Neural progenitor cell (in vitro differentiated cells): ENCODE measurements around the gene PACS1. TPM values are rescaled to one million over a fixed set of nuclear protein-coding genes. Genes with fewer than 3 reads are reported as not detected.

Experiments
- DNase-seq: peaks from one replicate; pipeline ENCODE4 v3.0.0-alpha.2; 2016; ENCODE audit warnings: low spot score
- H2AFZ ChIP-seq: fragments of 200-600 bp; sonication (generic); replicated peaks from 2 replicates; pipeline ENCODE4 v1.6.1; 2016; ENCODE audit warnings: antibody characterized with exemption
- H3F3A ChIP-seq: fragments of 200-600 bp; sonication (generic); 2 replicates; pipeline ENCODE4 v1.6.1; 2016; ENCODE audit warnings: antibody characterized with exemption, low read depth
- H3K27ac ChIP-seq: fragments of 200-600 bp; sonication (generic); 2 replicates; pipeline ENCODE4 v1.5.1; 2016; ENCODE audit warnings: mild to moderate bottlenecking
- H3K27me3 ChIP-seq: fragments of 200-600 bp; sonication (generic); 2 replicates; pipeline ENCODE4 v1.6.1; 2016; ENCODE audit warnings: mild to moderate bottlenecking, moderate library complexity
- H3K36me3 ChIP-seq: fragments of 200-600 bp; sonication (generic); 2 replicates; pipeline ENCODE4 v1.5.1; 2016
- H3K4me1 ChIP-seq: fragments of 200-600 bp; sonication (generic); 2 replicates; pipeline ENCODE4 v1.6.1; 2016; ENCODE audit warnings: mixed run types
- H3K4me2 ChIP-seq: fragments of 200-600 bp; sonication (generic); 2 replicates; pipeline ENCODE4 v1.6.1; 2016
- H3K4me3 ChIP-seq: fragments of 200-600 bp; sonication (generic); 2 replicates; pipeline ENCODE4 v1.5.1; 2016
- H3K79me2 ChIP-seq: fragments of 200-600 bp; sonication (generic); 2 replicates; pipeline ENCODE4 v1.6.1; 2016; ENCODE audit warnings: low read depth
- H3K9ac ChIP-seq: fragments of 200-600 bp; sonication (generic); 2 replicates; pipeline ENCODE4 v1.6.1; 2016
- H3K9me3 ChIP-seq: fragments of 200-600 bp; sonication (generic); 2 replicates; pipeline ENCODE4 v1.5.1; 2016; ENCODE audit warnings: low read depth
- H4K20me1 ChIP-seq: fragments of 200-600 bp; sonication (generic); 2 replicates; pipeline ENCODE4 v1.6.1; 2016; ENCODE audit warnings: low read depth
- H3K27ac Mint-ChIP-seq: 3 replicates; pipeline ENCODE4 v1.8.0; 2021; ENCODE audit warnings: mixed read lengths
- H3K27me3 Mint-ChIP-seq: 2 replicates; pipeline ENCODE4 v1.8.0; 2022; ENCODE audit warnings: low read depth, mild to moderate bottlenecking, inconsistent platforms, moderate library complexity, mixed read lengths; ENCODE audit not compliant: insufficient read depth
- H3K36me3 Mint-ChIP-seq: 3 replicates; pipeline ENCODE4 v1.8.0; 2021; ENCODE audit warnings: mixed read lengths
- H3K4me1 Mint-ChIP-seq: 3 replicates; pipeline ENCODE4 v1.8.0; 2021; ENCODE audit warnings: mixed read lengths
- H3K4me3 Mint-ChIP-seq: 3 replicates; pipeline ENCODE4 v1.8.0; 2021; ENCODE audit warnings: mild to moderate bottlenecking, moderate library complexity, mixed read lengths
- H3K9me3 Mint-ChIP-seq: 3 replicates; pipeline ENCODE4 v1.8.0; 2020; ENCODE audit warnings: mixed read lengths
- CTCF ChIP-seq: fragments of 200-600 bp; sonication (generic); IDR thresholded peaks from 2 replicates; pipeline ENCODE4 v1.5.1; 2017; ENCODE audit warnings: antibody characterized with exemption, mild to moderate bottlenecking
- EZH2 ChIP-seq: fragments of 200-600 bp; sonication (generic); IDR thresholded peaks from 2 replicates; pipeline ENCODE4 v1.6.1; 2017; ENCODE audit warnings: antibody characterized with exemption, mild to moderate bottlenecking, moderate library complexity
- EZH2phosphoT487 ChIP-seq: fragments of 200-600 bp; sonication (generic); IDR thresholded peaks from 2 replicates; pipeline ENCODE4 v1.6.1; 2017; ENCODE audit warnings: antibody characterized with exemption
- total RNA-seq: library from RNA; depleted of rRNA; stranded (reverse); fragments of >200 nt; gene quantifications from 2 replicates; pipeline ENCODE4 v1.2.3, GENCODE V29; 2015; ENCODE audit warnings: low replicate concordance

The PACS1 gene
- total RNA-seq, 1 donor from 2014 or later, result 13.4 TPM

DNA sequence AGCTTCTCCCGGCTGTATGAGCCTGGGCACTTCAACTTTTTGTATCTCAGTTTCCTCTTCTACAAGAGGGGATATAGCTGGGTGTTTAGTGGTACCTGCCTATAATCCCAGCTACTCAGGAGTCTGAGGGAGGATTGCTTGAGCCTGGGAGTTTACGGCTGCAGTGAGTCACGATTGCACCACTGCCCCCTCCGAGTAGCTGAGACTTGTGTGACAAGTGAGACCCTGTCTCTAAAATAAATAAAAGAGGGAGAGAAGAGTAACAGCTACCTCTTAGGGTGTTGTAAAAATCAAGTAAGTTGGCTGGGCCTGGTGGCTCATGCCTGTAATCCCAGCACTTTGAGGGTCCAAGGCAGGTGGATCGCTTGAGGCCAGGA, 33.8 kb upstream of the PACS1 start:
- Mint-ChIP-seq H3K4me3 (no peak overlapping the region), H3K36me3 (no peaks in the 10 kb centered on the region), H3K9me3 (peaks cover 12% of the 10 kb centered on the region), H3K27me3 (peaks cover 7% of the 10 kb centered on the region), H3K27ac (no peak overlapping the region), H3K4me1 (no peaks in the 10 kb centered on the region)
- Histone ChIP-seq H2AFZ (no peak overlapping the region), H3K27me3 (no peaks in the 10 kb centered on the region), H3K79me2 (no peaks in the 10 kb centered on the region), H4K20me1 (no peaks in the 10 kb centered on the region), H3K9ac (no peak overlapping the region), H3K4me3 (no peak overlapping the region), H3K4me2 (no peak overlapping the region), H3K27ac (no peak overlapping the region), H3K9me3 (no peaks in the 10 kb centered on the region), H3K4me1 (no peaks in the 10 kb centered on the region), H3F3A (no peaks in the 10 kb centered on the region), H3K36me3 (no peaks in the 10 kb centered on the region)
- TF ChIP-seq CTCF, result no peak
- no peak for TF ChIP-seq EZH2phosphoT487
- no peak for TF ChIP-seq EZH2
- DNase-seq, result no peak

DNA sequence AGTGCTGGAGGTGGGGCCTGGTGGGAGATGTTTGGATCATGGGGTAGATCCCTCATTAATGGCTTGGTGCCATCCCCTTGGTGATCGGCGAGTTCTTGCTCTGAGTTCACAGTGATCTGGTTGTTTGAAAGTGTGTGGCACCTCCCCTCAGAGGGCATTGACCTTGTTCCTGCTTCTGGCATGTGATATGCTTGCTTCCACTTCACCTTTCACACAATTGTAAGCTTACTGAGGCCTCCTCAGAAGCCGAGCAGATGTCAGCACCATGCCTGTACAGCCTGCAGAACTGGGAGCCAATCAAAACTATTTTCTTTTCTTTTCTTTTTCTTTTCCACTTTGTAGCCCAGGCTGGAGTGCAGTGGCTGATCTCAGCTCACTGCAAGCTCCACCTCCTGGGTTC, 32.7 kb upstream of the PACS1 start:
- DNase-seq, result no peak
- Histone ChIP-seq H3K4me2 (no peak overlapping the region), H3K4me3 (no peak overlapping the region), H4K20me1 (no peaks in the 10 kb centered on the region), H3F3A (no peaks in the 10 kb centered on the region), H3K79me2 (no peaks in the 10 kb centered on the region), H3K4me1 (no peaks in the 10 kb centered on the region), H3K9ac (no peak overlapping the region), H3K27ac (no peak overlapping the region), H3K36me3 (no peaks in the 10 kb centered on the region), H3K9me3 (no peaks in the 10 kb centered on the region), H2AFZ (no peak overlapping the region), H3K27me3 (no peaks in the 10 kb centered on the region)
- Mint-ChIP-seq H3K4me3 (no peak overlapping the region), H3K27ac (no peak overlapping the region), H3K36me3 (no peaks in the 10 kb centered on the region), H3K4me1 (no peaks in the 10 kb centered on the region), H3K9me3 (peaks cover 12% of the 10 kb centered on the region), H3K27me3 (peaks cover 7% of the 10 kb centered on the region)
- TF ChIP-seq EZH2, result no peak
- TF ChIP-seq CTCF, result no peak
- TF ChIP-seq EZH2phosphoT487, result no peak

DNA sequence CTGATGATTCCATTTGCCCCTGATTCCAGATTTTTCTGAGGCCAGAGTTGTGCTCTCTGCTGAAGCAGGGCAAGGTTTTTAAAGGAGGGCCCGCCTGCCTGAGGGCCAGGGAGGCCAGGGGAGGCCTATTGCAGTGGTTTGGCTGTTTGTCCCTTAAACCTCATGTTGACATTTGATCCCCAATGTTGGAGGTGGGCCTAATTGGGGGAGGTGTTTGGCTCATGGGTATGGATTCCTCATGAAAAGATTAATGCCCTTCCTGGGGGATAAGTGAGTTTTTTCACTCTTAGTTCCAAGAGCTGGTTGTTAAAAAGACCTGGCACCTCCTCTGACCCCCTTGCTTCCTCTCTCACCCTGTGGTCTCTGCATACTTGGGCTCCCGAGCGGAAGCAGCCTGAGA, 30.3 kb upstream of the PACS1 start:
- no peak for TF ChIP-seq EZH2phosphoT487
- H3K27me3 Mint-ChIP-seq, result peaks cover 4% of the 10 kb centered on the region
- peaks cover 13% of the 10 kb centered on the region for H3K9me3 Mint-ChIP-seq
- Histone ChIP-seq H3K4me3 (no peak overlapping the region), H3K4me1 (peaks cover 2% of the 10 kb centered on the region), H3K27me3 (no peaks in the 10 kb centered on the region), H4K20me1 (no peaks in the 10 kb centered on the region), H3F3A (peaks cover 3% of the 10 kb centered on the region), H3K4me2 (no peak overlapping the region), H2AFZ (no peak overlapping the region), H3K9ac (no peak overlapping the region), H3K9me3 (no peaks in the 10 kb centered on the region), H3K36me3 (peaks cover 4% of the 10 kb centered on the region), H3K27ac (no peak overlapping the region), H3K79me2 (peaks cover 4% of the 10 kb centered on the region)
- H3K27ac Mint-ChIP-seq, result no peak overlapping the region
- peaks cover 4% of the 10 kb centered on the region for H3K4me1 Mint-ChIP-seq
- no peaks in the 10 kb centered on the region for H3K36me3 Mint-ChIP-seq
- H3K4me3 Mint-ChIP-seq, result no peak overlapping the region
- no peak for DNase-seq

- Histone ChIP-seq H3K9ac (no peak overlapping the region), H3K79me2 (peaks cover 12% of the 10 kb centered on the region), H3K27ac (no peak overlapping the region), H3K9me3 (no peaks in the 10 kb centered on the region), H3K36me3 (peaks cover 4% of the 10 kb centered on the region), H4K20me1 (peaks cover 5% of the 10 kb centered on the region), H3F3A (peaks cover 16% of the 10 kb centered on the region), H3K4me3 (no peak overlapping the region), H2AFZ (no peak overlapping the region), H3K4me1 (peaks cover 8% of the 10 kb centered on the region), H3K4me2 (no peak overlapping the region), H3K27me3 (no peaks in the 10 kb centered on the region)
- H3K9me3 Mint-ChIP-seq, result peaks cover 3% of the 10 kb centered on the region
- no peaks in the 10 kb centered on the region for H3K27me3 Mint-ChIP-seq
- H3K27ac Mint-ChIP-seq, result no peak overlapping the region
- H3K36me3 Mint-ChIP-seq, result no peaks in the 10 kb centered on the region
- no peak for DNase-seq
- peaks cover 7% of the 10 kb centered on the region for H3K4me1 Mint-ChIP-seq
- no peak overlapping the region for H3K4me3 Mint-ChIP-seq
- TF ChIP-seq EZH2phosphoT487, result no peak
- TF ChIP-seq EZH2, result no peak
- TF ChIP-seq CTCF, result no peak
Observed at GRCh38 chr11:66042227-66042995, 27.7 kb upstream of the PACS1 start.
